Liver (tissue), 9 donors: ENCODE measurements around the gene OR10H5. TPM values are rescaled to one million over a fixed set of nuclear protein-coding genes. Genes with fewer than 3 reads are reported as not detected.
"Not testable (repeated sequence)": the region's sequence is repeated elsewhere in the genome, so short reads cannot be mapped to it uniquely, and the experiment has no call there.

ENCODE experiments used
- DNase-seq: peaks from one replicate; pipeline ENCODE4 v3.0.0-alpha.2; 2017; ENCODE audit warnings: low spot score
- H3K27ac ChIP-seq, 2 donors: one replicate each; pipeline ENCODE4 v1.7.0; 2013; ENCODE audit warnings: inconsistent platforms in 2 of 2, low read length in 2 of 2, control low read depth in 1 of 2, low read depth in 1 of 2, mild to moderate bottlenecking in 1 of 2
- H3K27me3 ChIP-seq, 4 donors: one replicate each; pipeline versions ENCODE4 v1.6.1 to v1.7.0; 2013; ENCODE audit warnings: low read length in 3 of 4, inconsistent platforms in 1 of 4, mild to moderate bottlenecking in 1 of 4, moderate library complexity in 1 of 4; ENCODE audit not compliant: control insufficient read depth in 4 of 4, insufficient read depth in 4 of 4
- H3K36me3 ChIP-seq, 4 donors: one replicate each; pipeline versions ENCODE4 v1.6.1 to v1.7.0; 2013; ENCODE audit warnings: low read length in 3 of 4, mild to moderate bottlenecking in 3 of 4, low read depth in 1 of 4, moderate library complexity in 1 of 4; ENCODE audit not compliant: control insufficient read depth in 4 of 4, insufficient read depth in 3 of 4
- H3K4me1 ChIP-seq, 4 donors: one replicate each; pipeline versions ENCODE4 v1.6.1 to v1.7.0; 2013; ENCODE audit warnings: low read length in 3 of 4, mild to moderate bottlenecking in 3 of 4, moderate library complexity in 1 of 4; ENCODE audit not compliant: control insufficient read depth in 4 of 4, insufficient read depth in 4 of 4
- H3K4me3 ChIP-seq, 3 donors: one replicate each; pipeline versions ENCODE4 v1.6.1 to v1.7.0; 2013; ENCODE audit warnings: low read length in 3 of 3, control low read depth in 1 of 3, low read depth in 1 of 3, mild to moderate bottlenecking in 1 of 3
- H3K9ac ChIP-seq, 2 donors: one replicate each; pipeline ENCODE4 v1.7.0; 2013; ENCODE audit warnings: low read length in 2 of 2, mild to moderate bottlenecking in 2 of 2, moderate library complexity in 2 of 2, control low read depth in 1 of 2, low read depth in 1 of 2
- H3K9me3 ChIP-seq, 4 donors: one replicate each; pipeline versions ENCODE4 v1.6.1 to v1.7.0; 2013; ENCODE audit warnings: low read length in 3 of 4; ENCODE audit not compliant: control insufficient read depth in 4 of 4
- EGR1 ChIP-seq, 2 donors: IDR thresholded peaks; 2 replicates each; pipeline ENCODE4 v1.6.1; 2016 to 2018; ENCODE audit warnings: antibody characterized with exemption in 2 of 2, low read depth in 2 of 2
- FOXA2 ChIP-seq: IDR thresholded peaks from 2 replicates; pipeline ENCODE4 v1.6.1; 2016; ENCODE audit warnings: antibody characterized with exemption
- GABPA ChIP-seq, 2 donors: IDR thresholded peaks in 1 of 2; conservative IDR thresholded peaks in 1 of 2; 2 replicates each; pipeline ENCODE4 v1.6.1; 2016; ENCODE audit warnings: antibody characterized with exemption in 2 of 2, mild to moderate bottlenecking in 1 of 2, moderate library complexity in 1 of 2
- HNF4A ChIP-seq, 2 donors: conservative IDR thresholded peaks; 2 replicates each; pipeline ENCODE4 v1.6.1; 2016; ENCODE audit warnings: antibody characterized with exemption in 2 of 2, mild to moderate bottlenecking in 2 of 2
- HNF4G ChIP-seq: IDR thresholded peaks from 2 replicates; pipeline ENCODE4 v1.6.1; 2016; ENCODE audit warnings: antibody characterized with exemption
- JUND ChIP-seq, 2 donors: IDR thresholded peaks; 2 replicates each; pipeline ENCODE4 v1.6.1; 2016; ENCODE audit warnings: antibody characterized with exemption in 2 of 2
- MAX ChIP-seq: IDR thresholded peaks from 2 replicates; pipeline ENCODE4 v1.6.1; 2016; ENCODE audit warnings: antibody characterized with exemption
- RAD21 ChIP-seq, 2 donors: IDR thresholded peaks; 2 replicates each; pipeline ENCODE4 v1.6.1; 2016; ENCODE audit warnings: antibody characterized with exemption in 2 of 2, mild to moderate bottlenecking in 2 of 2
- REST ChIP-seq: IDR thresholded peaks from 2 replicates; pipeline ENCODE4 v1.6.1; 2016; ENCODE audit warnings: antibody characterized with exemption, mild to moderate bottlenecking
- SP1 ChIP-seq: IDR thresholded peaks from 2 replicates; pipeline ENCODE4 v1.6.1; 2018; ENCODE audit warnings: antibody characterized with exemption, mild to moderate bottlenecking
- TAF1 ChIP-seq: conservative IDR thresholded peaks from 2 replicates; pipeline ENCODE4 v1.6.1; 2016; ENCODE audit warnings: antibody characterized with exemption, mild to moderate bottlenecking
- ZBTB33 ChIP-seq: IDR thresholded peaks from 2 replicates; pipeline ENCODE4 v1.6.1; 2016; ENCODE audit warnings: antibody characterized with exemption
- WGBS: extraction: QIAGEN DNeasy Blood & Tissue Kit; methylation state at CpG from one replicate; pipeline ENCODE4 v1.1.7; 2013; 5-methylcytosine and 5-hydroxymethylcytosine counted together
- polyA plus RNA-seq, 2 donors: library from polyadenylated mRNA; stranded (reverse) in 1 of 2; unstranded in 1 of 2; fragments of 200-250 nt in 1 of 2; fragments of >200 nt in 1 of 2; fragmentation: Nextera tagmentation in 1 of 2; extraction: Ambion mirVana in 1 of 2; gene quantifications; one replicate each; pipeline versions ENCODE4 v1.2.1 to v1.2.3, GENCODE V29; 2013 to 2015
- total RNA-seq, 2 donors: library from RNA; depleted of rRNA; stranded (reverse); fragments of >200 nt; gene quantifications; one replicate each; pipeline ENCODE4 v1.2.3, GENCODE V29; 2014
- TF ChIP-seq, protein P1 (sequence below): fragments of 150-350 bp; IDR thresholded peaks from 2 replicates; pipeline ENCODE4 v1.5.1; 2017; ENCODE audit warnings: improper control_type of control experiment, low read depth, low read length; ENCODE audit not compliant: missing input control
- donor health status: healthy.
- donor health status: healthy.
- donor health status: healthy.
- donor health status: healthy.
- donor health status: healthy.

The OR10H5 gene
- total and polyA plus RNA-seq, 4 donors: not detected

DNA sequence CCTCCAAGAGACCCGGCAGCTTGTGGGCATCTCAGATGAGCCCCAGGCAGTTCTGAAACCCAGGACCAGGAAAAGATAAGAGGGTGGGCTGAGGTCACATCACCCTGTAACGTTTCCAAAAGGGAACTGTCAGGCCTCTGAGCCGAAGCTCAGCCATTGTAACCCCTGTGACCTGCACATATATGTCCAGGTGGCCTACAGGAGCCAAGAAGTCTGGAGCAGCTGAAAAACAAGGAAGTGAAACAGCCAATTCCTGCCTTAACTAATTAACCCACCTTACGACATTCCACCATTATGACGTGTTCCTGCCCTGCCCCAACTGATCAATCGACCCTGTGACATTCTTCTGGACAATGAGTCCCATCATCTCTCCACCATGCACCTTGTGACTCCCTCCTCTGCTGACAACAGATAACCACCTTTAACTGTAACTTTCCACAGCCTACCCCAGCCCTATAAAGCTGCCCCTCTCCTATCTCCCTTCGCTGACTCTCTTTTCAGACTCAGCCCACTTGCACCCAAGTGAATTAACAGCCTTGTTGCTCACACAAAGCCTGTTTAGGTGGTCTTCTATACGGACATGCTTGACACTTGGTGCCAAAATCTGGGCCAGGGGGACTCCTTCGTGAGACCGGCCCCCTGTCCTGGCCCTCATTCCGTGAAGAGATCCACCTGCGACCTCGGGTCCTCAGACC, 41.3 kb downstream of the OR10H5 start:
- H3K27ac ChIP-seq, H3K4me3 ChIP-seq, DNase-seq, H3K36me3 ChIP-seq, H3K9ac ChIP-seq, H3K27me3 ChIP-seq, H3K4me1 ChIP-seq, H3K9me3 ChIP-seq: not testable (repeated sequence)
- WGBS: 67% methylated on average over 13 of the region's 13 CpGs

DNA sequence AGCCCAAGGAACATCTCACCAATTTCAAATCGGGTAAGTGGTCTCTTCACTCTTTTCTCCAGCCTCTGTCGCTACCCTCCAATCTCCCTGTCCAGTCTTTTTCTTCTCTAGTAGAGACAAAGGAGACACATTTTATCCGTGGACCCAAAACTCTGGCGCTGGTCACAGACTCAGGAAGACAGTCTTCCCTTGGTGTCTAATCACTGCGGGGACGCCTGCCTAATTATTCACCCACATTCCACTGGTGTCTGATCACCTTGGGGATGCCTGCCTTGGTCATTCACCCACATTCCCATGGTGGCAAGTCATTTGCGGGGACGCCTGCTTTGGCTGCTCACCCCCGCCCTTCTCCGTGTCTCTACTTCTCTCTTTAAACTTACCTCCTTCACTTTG, 41.8 kb downstream of the OR10H5 start:
- Histone ChIP-seq H3K27ac (no peak overlapping the region), H3K4me3 (no peak overlapping the region), H3K4me1 (no peaks in the 10 kb centered on the region), H3K9ac (no peak overlapping the region), H3K36me3 (no peaks in the 10 kb centered on the region), H3K9me3 (no peaks in the 10 kb centered on the region), H3K27me3 (no peaks in the 10 kb centered on the region)
- TF ChIP-seq, protein P1, sequence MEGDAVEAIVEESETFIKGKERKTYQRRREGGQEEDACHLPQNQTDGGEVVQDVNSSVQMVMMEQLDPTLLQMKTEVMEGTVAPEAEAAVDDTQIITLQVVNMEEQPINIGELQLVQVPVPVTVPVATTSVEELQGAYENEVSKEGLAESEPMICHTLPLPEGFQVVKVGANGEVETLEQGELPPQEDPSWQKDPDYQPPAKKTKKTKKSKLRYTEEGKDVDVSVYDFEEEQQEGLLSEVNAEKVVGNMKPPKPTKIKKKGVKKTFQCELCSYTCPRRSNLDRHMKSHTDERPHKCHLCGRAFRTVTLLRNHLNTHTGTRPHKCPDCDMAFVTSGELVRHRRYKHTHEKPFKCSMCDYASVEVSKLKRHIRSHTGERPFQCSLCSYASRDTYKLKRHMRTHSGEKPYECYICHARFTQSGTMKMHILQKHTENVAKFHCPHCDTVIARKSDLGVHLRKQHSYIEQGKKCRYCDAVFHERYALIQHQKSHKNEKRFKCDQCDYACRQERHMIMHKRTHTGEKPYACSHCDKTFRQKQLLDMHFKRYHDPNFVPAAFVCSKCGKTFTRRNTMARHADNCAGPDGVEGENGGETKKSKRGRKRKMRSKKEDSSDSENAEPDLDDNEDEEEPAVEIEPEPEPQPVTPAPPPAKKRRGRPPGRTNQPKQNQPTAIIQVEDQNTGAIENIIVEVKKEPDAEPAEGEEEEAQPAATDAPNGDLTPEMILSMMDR: no peak
- TF ChIP-seq JUND (IDR thresholded peaks at IDR 0.05) (no peak), TAF1 (no peak), REST (no peak), MAX (no peak), GABPA (IDR thresholded peaks at IDR 0.05 in 1 of 2, conservative IDR thresholded peaks at IDR 0.05 in 1 of 2) (no peak), EGR1 (IDR thresholded peaks at IDR 0.05; ENCODE audit: low read depth in 2 of 2) (no peak), RAD21 (IDR thresholded peaks at IDR 0.05) (no peak), HNF4A (conservative IDR thresholded peaks at IDR 0.05) (no peak), HNF4G (no peak), ZBTB33 (no peak), FOXA2 (no peak), SP1 (no peak)
- no peak for DNase-seq
- 89% methylated on average over 10 of the region's 10 CpGs for WGBS
